ENCODE results near the gene VPS51.
A peak's percentile ranks its signal among the peaks of the same experiment; 100 is the strongest.

VPS51 gene

GRCh38 chr11:65095974-65096806 is at the start of gene VPS51:
TSS of gene VPS51 (plus strand) at chr11:65096214. CDS start at chr11:65096251, 37 bp downstream.
- DNase-seq = peak; percentile 55

- no peak for DNase-seq
Measured at GRCh38 chr11:65047581-65048422, 48.2 kb upstream of the VPS51 start.

- no peak for DNase-seq
Measured at GRCh38 chr11:65051398-65051858, 44.6 kb upstream of the VPS51 start.

DNA sequence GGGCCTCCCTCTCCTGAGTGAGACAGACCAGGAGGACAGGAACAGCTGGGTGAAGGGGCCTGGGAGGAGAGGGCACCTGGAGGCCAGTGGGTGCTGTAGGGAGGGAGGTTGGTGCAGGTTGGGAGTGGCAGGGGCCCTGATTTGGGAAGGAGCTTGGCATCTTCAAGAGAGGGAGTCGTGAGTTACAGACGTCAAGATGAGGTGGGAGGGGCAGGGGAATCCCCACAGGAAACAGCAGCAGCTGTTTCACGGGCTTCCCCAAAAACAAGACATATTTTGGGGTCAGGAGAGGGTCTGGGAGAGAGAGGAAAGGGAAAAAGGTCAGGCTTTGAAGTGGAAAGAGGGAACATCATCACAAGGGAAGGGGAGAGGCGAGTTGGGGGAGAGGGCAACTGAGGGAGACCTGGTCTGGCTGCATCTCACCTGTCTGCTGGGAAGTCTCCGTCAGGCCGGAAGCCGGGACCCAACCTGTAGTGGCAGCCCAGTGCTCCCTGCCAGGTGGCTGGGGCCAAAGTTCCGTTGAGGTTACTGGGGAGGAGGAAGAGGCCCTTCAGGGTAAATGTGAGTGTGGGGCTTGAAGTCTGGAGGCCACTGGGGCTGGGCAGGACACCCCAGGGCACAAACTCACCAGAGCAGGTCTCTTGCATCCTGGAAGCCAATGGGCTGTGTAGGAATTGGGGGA is 42.0 kb upstream of the VPS51 start:
- DNase-seq = no peak

- DNase-seq = no peak
Measured at GRCh38 chr11:65055538-65055937, 40.5 kb upstream of the VPS51 start.

GRCh38 chr11:65056999-65057398 is 39.0 kb upstream of the VPS51 start:
- no peak for DNase-seq

DNA sequence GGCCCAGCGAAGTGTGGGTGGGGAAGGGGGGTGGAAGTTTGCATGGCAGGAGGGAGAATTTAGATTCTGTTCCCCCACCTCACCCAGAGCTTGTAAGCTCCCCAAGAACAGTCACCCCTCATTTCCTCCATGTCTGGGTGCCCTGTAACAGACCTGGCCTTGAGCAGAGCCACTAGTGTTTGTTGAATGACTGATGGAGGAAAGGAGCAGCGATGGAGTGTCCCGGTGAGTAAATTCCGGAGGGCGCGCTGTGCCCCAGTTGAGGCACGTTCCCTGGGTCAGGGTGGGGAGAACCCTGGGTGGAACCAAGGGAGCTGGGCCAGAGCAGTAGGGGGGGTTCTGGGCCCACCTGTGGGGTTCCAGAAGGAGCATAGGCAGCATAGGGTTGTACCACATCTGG is 38.5 kb upstream of the VPS51 start:
- no peak for DNase-seq

DNA sequence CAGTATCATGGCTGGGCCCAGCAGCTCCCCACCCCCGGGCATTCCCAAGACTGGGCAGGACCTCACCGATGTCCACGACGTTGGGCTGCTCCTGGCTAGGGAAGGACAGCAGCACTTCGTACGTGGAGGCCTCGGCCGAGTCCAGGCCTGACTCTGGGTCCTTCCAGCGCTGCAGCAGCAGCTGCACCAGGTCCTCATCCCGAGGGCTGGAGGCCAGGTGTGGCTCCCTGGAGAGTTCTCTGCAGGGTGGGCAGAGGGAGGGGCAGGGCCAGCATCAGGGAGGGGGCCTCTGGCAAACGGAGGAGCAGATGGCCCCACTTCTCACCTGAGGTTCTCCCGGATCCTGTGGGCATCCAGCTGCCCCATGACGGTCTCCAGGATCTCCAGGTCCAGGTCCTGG is 38.0 kb upstream of the VPS51 start:
- no peak for DNase-seq

DNA sequence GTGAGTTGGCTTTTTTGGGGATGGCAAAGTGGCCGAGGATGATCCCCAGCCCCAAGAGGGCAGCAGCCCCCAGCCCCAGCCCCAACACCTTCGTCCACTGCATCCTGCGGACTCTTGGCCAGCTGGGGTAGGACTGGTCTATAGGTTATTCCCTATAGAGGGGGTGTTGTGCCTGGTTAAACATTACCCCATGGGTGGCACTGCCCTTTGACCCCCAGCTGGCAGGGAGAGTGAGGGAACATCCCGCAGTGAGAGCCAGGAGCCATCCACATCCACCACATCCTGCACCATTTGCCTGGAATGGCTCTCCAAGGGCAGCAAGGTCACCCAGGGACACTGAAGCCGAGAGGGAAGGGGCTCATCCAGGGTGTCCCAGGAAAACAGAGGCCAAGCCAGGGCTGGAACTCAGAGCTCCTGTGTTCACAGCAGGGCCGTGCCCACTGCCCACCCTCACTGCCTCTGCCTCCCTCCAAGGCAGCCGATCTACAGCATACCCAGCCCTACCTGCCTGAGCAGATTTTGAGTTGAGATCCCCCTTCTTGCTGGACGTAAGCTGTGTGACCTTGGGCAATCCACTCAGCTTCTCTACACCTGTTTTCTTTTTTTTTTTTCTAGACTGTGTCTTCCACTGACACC is 37.5 kb upstream of the VPS51 start, which contains the start of gene NAALADL1:
Gene NAALADL1, minus strand, starts transcription at position 135 of the 636 bp plus-strand sequence. Its CDS starts 32 bp downstream, at position 103.
- DNase-seq = no peak

GRCh38 chr11:65059523-65059922 is 36.5 kb upstream of the VPS51 start:
- no peak for DNase-seq

DNA sequence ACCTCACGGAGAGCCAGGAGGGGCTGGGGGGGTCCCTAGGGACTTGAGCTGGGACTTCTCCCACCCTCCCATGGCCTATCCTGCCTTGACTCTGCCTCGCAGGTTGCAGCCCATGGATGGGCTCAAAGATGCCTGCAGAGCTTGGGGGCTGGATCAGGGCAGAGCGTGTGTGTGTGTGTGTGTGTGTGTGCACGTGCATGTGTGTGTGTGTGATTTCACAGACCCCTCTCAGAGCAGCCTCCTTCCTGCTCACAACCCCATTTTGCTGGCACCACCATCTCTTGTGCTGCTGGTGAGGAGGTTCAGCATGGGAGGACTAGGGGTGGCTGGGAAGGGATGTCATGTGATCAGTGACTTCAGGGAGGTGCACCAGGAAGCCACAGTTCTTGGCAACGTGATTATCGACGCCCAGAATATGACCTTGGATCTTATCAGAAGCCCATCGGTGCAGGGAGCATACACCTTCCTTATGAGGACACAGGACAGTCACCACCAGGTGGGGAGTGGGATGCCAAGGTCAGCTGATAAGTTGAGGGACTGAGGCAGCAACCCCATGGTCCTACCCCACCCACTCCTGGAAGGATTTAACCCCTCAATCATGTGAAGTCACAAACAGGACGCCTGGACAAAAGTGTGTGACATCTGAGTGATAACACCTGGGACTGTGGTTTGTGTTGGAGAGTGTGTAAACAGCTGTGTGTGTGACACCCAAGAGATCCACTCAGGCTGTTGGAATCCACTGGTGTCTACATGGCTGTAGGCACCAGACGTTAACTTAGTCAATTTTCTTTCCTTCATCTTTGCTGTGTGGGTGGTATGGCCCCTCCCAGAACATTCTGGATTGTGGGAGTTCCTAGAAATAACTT is 35.8 kb upstream of the VPS51 start:
- no peak for DNase-seq

DNA sequence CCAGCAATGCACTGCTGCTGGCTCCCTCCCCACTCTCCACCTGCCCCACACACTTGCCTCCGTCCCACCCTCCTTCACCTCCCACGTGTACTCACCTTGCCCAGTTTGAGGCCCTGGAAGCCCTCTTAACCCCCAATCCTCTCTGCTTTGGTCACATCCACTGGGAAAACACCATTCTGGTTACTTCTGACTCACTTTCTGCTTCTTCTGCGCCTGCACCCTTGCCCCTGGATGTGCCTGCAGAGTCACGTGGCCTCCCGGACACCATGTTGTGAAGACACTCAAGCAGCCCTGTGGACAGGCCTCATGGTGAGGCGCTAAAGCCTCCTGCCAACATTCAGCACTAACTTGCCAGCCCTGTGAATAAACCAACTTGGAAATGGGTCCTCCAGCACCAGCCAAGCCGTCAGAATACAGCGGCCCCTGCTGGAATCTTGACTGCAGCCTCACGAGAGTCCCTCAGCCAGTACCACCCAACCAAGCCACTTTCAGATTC is 35.1 kb upstream of the VPS51 start:
- no peak for DNase-seq

DNA sequence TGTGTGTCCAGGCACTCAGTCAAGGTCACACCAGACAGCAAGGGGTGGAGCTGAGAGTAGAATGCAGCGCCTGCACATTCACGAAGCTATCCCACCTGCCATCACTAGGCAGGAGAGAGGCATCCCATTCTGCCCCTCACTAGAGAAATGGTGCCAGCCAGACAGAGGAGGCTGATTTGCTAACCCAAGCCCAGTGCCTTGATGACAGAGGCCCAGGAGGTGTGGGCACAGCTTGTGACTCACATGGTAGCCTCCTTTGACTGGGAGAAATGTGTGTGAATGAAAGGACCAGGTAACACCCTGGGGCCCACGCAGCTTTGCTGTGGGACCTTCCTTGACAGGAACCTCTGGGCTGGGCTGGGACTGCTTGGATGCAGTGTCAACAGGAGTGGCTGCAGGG is 32.5 kb upstream of the VPS51 start:
- no peak for DNase-seq

- no peak for DNase-seq
Measured at GRCh38 chr11:65064847-65065240, 31.2 kb upstream of the VPS51 start.

- DNase-seq = no peak
Measured at GRCh38 chr11:65065851-65066250, 30.2 kb upstream of the VPS51 start.

DNA sequence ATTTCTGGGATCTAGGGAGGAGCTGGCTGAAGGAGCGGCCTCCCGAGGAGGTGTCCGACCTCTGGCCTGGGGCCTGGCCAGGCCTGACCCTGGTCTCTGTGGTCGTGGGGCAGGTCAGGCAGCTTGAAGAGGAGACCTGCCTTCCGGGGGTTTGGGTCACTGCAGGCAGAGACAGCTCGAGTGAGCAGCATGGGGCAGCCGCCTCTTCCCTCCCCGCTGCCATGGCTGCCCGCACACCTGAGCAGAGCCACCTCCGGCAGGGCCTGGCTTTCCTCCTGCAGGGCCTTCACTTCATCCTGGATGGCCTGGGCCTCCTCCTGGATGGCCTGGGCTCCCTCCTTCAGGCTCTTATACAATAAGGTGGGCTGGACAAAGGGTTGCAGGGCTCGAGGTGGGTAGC is 29.7 kb upstream of the VPS51 start:
- no peak for DNase-seq

- no peak for DNase-seq
Measured at GRCh38 chr11:65066805-65067291, 29.2 kb upstream of the VPS51 start.

DNA sequence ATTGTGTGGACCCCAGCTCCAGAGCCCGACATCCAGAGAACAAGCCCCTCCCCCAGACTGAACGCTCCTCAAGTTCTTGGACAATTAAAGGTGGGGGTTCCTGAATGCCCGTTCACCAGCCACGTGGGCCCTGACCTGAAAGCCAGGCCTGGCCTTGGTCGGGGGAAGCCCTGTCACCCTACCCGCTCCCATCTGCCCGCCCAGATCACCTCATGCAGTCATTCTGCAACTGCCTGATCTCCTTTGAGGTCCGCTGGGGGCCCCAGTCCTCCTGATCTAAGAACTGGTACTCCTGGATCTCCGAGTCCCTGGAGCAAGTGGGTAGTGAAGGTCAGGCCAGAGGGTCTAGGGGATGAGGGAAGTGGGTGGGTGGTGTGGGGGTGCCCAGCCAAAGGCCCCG is 28.6 kb upstream of the VPS51 start:
- no peak for DNase-seq

- DNase-seq = peak; percentile 56
Measured at GRCh38 chr11:65069217-65069616, 26.8 kb upstream of the VPS51 start.

- DNase-seq = no peak
Measured at GRCh38 chr11:65071907-65072630, 23.9 kb upstream of the VPS51 start.

DNA sequence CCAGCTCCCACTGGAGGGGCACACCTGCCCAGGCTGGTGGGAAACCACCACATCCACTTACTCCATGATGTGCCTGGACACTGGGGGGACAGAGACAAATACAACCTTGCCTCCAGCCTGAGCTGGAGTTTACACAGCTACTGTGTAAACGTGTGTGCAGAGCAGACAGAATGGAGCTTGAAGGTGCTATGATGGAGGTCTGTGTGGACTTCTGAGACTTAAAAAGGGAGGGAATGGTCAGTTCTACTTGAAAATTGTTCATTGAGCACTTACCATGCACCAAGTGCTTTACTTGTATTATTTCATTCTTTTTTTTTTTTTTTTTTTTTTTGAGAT is 23.4 kb upstream of the VPS51 start:
- no peak for DNase-seq

All from GF-D8 (cell line).